ENCODE results near the gene STX18. TPM values are rescaled to one million over a fixed set of nuclear protein-coding genes. Genes with fewer than 3 reads are reported as not detected.

Gene STX18
- total and polyA plus RNA-seq, 4 donors, result 10.2 to 17.1 (median 12.4) TPM

- WGBS, result 94% methylated on average over 3 of the region's 3 CpGs
- Histone ChIP-seq H3K9ac (ENCODE audit: low read depth in 1 of 2, low read length in 2 of 2) (no peak overlapping the region), H3K9me3 (ENCODE audit: control insufficient read depth in 4 of 4, low read length in 3 of 4) (no peaks in the 10 kb centered on the region), H3K4me3 (ENCODE audit: low read depth in 1 of 3, low read length in 3 of 3) (no peak overlapping the region), H3K36me3 (ENCODE audit: control insufficient read depth in 4 of 4, insufficient read depth in 3 of 4, low read depth in 1 of 4, low read length in 3 of 4) (peaks cover 0 to 13% (median 6%) of the 10 kb centered on the region in 4 donors), H3K27ac (ENCODE audit: low read depth in 1 of 2, low read length in 2 of 2) (no peak overlapping the region), H3K4me1 (ENCODE audit: control insufficient read depth in 4 of 4, insufficient read depth in 4 of 4, low read length in 3 of 4) (peaks cover 0 to 5% (median 2%) of the 10 kb centered on the region in 4 donors), H3K27me3 (ENCODE audit: control insufficient read depth in 4 of 4, insufficient read depth in 4 of 4, low read length in 3 of 4) (no peaks in the 10 kb centered on the region)
- DNase-seq (ENCODE audit: low spot score), result no peak
- TF ChIP-seq RXRA (IDR thresholded peaks at IDR 0.05) (no peak), JUND (IDR thresholded peaks at IDR 0.05) (no peak), MAX (IDR thresholded peaks at IDR 0.05) (no peak), ATF3 (IDR thresholded peaks at IDR 0.05) (no peak), TAF1 (conservative IDR thresholded peaks at IDR 0.05) (no peak), HNF4A (conservative IDR thresholded peaks at IDR 0.05) (no peak), NR2F2 (IDR thresholded peaks at IDR 0.05) (no peak), GABPA (IDR thresholded peaks at IDR 0.05 in 1 of 2, conservative IDR thresholded peaks at IDR 0.05 in 1 of 2) (no peak), FOXA2 (IDR thresholded peaks at IDR 0.05) (no peak), REST (IDR thresholded peaks at IDR 0.05) (no peak), HNF4G (IDR thresholded peaks at IDR 0.05) (no peak), RAD21 (IDR thresholded peaks at IDR 0.05) (no peak), EGR1 (IDR thresholded peaks at IDR 0.05; ENCODE audit: low read depth in 2 of 2) (no peak), ZBTB33 (IDR thresholded peaks at IDR 0.05) (no peak), FOXA1 (IDR thresholded peaks at IDR 0.05) (no peak)
Measured at GRCh38 chr4:4474476-4474875, 67.4 kb downstream of the STX18 start.

GRCh38 chr4:4472344-4472958, 69.4 kb downstream of the STX18 start:
- no peak for DNase-seq (ENCODE audit: low spot score)
- Histone ChIP-seq H3K4me1 (ENCODE audit: control insufficient read depth in 4 of 4, insufficient read depth in 4 of 4, low read length in 3 of 4) (peaks cover 0 to 1% (median 0%) of the 10 kb centered on the region in 4 donors), H3K9ac (ENCODE audit: low read depth in 1 of 2, low read length in 2 of 2) (no peak overlapping the region), H3K27ac (ENCODE audit: low read depth in 1 of 2, low read length in 2 of 2) (no peak overlapping the region), H3K9me3 (ENCODE audit: control insufficient read depth in 4 of 4, low read length in 3 of 4) (no peaks in the 10 kb centered on the region), H3K36me3 (ENCODE audit: control insufficient read depth in 4 of 4, insufficient read depth in 3 of 4, low read depth in 1 of 4, low read length in 3 of 4) (peaks cover 0 to 19% (median 10%) of the 10 kb centered on the region in 4 donors), H3K4me3 (ENCODE audit: low read depth in 1 of 3, low read length in 3 of 3) (no peak overlapping the region), H3K27me3 (ENCODE audit: control insufficient read depth in 4 of 4, insufficient read depth in 4 of 4, low read length in 3 of 4) (no peaks in the 10 kb centered on the region)
- TF ChIP-seq EGR1 (IDR thresholded peaks at IDR 0.05; ENCODE audit: low read depth in 2 of 2) (no peak), FOXA1 (IDR thresholded peaks at IDR 0.05) (no peak), JUND (IDR thresholded peaks at IDR 0.05) (no peak), ATF3 (IDR thresholded peaks at IDR 0.05) (no peak), MAX (IDR thresholded peaks at IDR 0.05) (no peak), RXRA (IDR thresholded peaks at IDR 0.05) (no peak), YY1 (IDR thresholded peaks at IDR 0.05) (no peak), HNF4G (IDR thresholded peaks at IDR 0.05) (no peak), NR2F2 (IDR thresholded peaks at IDR 0.05) (no peak), SP1 (IDR thresholded peaks at IDR 0.05) (no peak), HNF4A (conservative IDR thresholded peaks at IDR 0.05) (no peak), TAF1 (conservative IDR thresholded peaks at IDR 0.05) (no peak)
- 98% methylated on average over 8 of the region's 8 CpGs for WGBS

Data from liver (tissue), 9 donors.